ENCODE data around the gene COX6B2.

Gene COX6B2

GRCh38 chr19:55362174-55362989 lies 7.9 kb upstream of the COX6B2 start:
- no peak for DNase-seq (ENCODE audit: low read depth in 2 of 2)

DNA sequence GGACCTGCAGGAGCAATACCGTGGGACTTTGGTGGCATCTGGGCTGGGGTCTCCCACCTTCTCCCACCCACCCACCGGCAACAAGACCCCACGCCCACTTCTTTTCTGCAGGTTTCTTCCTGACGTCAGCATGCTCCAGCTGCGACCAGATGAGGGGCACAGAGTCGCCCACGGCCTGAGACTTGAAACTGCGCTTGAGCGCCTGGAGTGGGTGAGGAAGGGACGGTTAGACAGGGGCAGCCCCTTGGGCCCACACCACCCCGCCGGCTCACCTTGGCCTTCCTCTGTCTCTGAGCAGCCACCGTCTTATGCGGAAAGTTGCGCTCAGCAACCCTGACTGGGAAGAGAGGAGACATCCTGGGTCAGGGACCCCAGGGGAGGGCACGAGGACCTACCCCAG lies 6.4 kb upstream of the COX6B2 start:
- DNase-seq (ENCODE audit: low read depth in 2 of 2): no peak

- no peak for DNase-seq (ENCODE audit: low read depth in 2 of 2)
Observed at GRCh38 chr19:55358943-55359908, 4.7 kb upstream of the COX6B2 start.

DNA sequence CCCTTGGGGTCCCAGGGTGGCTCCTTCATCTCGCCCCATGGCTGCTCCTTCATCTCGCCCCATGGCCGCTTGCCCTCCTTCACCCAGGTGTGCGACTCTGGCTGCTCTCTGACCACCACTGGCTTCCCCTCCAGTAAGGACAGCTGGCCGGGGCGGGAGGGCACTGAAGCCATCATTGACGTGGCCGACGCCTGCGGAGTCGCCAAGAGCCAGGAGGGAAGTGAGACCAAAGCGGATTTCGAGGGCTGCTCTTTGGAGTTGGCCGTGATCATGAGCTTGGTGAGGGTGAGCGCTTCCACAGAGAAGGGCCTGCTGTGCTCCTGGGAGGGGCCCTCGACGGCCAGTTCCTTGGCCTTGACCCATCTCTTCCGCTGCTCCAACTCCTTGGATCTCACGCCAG lies 4.0 kb upstream of the COX6B2 start:
- no peak for DNase-seq (ENCODE audit: low read depth in 2 of 2)

DNA sequence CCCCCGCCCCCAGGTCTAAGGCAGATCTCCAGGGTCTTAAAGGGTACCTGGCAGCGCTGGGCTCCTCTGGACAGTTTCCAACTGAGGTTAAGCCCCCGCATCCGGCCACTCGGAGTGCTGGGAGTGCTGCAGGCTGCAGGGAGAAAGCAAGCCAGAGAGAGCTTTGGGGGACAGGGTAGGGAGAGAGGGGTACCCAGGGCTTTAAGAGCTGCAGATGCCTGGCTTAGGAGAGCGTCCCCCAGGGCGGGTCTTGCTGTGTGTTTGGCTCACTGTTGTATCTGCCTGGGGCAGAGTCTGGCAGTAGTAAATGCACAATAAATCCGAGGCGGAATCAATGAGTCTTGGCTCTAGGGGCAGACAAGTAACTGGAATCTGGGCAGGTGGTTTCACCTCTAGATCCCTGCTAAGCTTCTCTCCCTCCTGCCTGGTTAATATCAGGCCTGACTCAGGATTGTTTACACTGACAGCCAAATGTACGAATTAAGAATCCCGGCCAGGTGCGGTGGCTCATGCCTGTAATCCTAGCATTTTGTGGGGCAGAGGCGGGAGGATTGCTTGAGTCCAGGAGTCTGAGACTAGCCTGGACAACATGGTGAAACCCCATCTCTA lies 798 bp upstream of the COX6B2 start:
- DNase-seq (ENCODE audit: low read depth in 2 of 2): no peak

- DNase-seq (ENCODE audit: low read depth in 2 of 2): no peak
Observed at GRCh38 chr19:55353803-55354697, 469 bp downstream of the COX6B2 start.

DNA sequence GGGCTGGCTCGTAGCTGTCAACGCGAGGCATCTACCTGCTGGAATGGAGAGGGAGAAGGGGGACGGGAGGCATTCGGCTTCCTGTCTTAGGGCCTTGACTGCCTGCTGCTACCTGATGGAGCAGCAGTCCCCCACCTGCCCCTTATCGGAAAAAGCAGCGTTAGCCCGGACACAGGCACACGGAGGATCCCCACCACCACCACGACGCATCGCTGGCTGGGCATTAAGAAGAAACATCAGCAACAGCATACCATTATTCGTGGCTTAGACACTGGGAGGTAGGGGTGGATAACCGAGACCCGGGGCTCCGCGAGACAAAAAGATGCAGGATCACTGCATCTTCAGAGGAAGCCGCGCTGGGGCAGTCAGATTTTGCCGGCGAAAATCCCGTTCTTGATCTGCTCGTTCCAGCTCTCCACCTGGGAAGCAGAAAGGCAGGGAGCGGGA lies 1.1 kb downstream of the COX6B2 start:
- no peak for DNase-seq (ENCODE audit: low read depth in 2 of 2)

GRCh38 chr19:55352549-55353145 lies 1.9 kb downstream of the COX6B2 start:
- no peak for DNase-seq (ENCODE audit: low read depth in 2 of 2)

DNA sequence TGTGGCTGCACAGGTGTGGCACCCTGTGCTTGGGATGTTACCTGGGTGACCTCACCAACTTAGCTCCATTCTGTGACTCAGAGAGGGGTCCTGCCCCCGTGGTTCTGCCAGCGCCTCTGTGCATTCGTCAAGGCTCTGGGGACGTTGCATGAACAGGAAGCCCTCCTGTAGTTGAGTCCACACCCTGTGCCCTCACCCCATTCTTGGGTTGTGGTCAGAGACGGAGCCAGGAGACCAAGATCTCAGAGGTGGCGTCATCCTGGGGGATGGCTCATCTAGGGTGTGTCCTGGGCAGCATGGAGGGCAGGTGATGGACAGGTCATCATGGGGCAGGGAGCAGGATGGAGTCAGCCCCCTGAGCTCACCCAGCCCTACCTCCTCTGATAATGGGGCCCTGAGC lies 2.5 kb downstream of the COX6B2 start:
- no peak for DNase-seq (ENCODE audit: low read depth in 2 of 2)

- DNase-seq (ENCODE audit: low read depth in 2 of 2): no peak
Observed at GRCh38 chr19:55350620-55351315, 3.8 kb downstream of the COX6B2 start.

GRCh38 chr19:55348317-55349034 lies 6.0 kb downstream of the COX6B2 start:
- DNase-seq (ENCODE audit: low read depth in 2 of 2): no peak

DNA sequence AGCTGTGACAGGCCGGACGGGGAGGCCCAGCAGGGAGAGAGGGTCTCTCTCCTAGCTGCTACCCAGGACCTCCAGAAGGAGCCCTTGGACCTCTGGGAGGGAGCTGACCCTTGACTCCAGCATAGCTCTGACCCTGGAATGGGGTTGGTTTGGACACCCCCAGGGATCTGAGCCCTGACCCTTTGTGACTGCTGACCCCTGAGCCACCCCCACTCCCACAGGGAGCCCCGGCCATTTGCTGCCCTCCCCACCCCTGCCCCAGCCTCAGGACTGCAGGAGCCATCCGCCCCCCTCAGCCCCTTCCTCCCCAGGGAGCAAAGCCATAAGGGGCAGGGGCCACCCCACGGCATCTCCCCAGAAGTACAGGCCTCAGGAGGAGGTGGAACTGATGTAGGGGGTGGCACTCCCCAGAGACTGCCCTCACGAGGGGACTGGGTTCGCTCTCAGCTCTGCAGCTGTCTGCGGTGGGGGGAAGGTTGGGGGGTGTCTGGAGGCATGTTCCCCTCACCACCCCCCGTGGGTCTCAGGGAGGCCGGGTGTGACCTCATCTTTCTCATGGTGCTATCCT lies 7.0 kb downstream of the COX6B2 start:
- no peak for DNase-seq (ENCODE audit: low read depth in 2 of 2)

DNA sequence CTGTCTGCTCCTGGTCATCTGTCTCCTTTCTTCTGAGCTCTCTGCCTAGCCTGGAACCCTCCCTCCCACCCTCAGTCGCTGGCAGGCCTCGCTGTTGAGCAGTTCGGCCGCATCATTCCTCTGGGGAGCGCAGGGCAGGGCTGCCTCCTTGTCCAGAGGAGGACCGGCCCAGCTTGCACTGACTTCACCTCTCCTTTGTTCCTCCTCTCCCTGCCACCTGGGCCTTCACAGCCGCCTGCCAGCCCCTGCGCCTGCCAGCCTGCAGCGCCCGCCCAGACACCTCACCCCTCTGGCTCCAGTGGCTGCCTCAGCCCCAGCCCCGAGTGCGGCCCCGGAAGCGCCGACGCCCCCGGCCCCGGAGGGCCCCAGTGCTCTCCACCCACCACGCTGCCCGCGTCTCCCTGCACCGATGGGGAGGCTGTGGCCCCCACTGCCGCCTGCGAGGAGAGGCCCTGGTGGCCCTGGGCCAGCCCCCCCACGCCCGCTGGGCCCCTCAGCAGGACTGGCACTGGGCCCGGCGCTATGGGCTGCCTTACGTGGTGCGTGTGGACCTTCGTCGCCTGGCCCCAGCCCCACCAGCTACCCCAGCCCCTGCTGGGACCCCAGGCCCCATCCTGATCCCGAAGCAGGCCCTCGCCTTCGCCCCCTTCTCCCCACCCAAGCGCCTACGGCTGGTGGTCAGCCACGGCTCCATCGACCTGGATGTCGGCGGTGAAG lies 7.6 kb downstream of the COX6B2 start:
- no peak for DNase-seq (ENCODE audit: low read depth in 2 of 2)

- no peak for DNase-seq (ENCODE audit: low read depth in 2 of 2)
Observed at GRCh38 chr19:55345818-55346724, 8.4 kb downstream of the COX6B2 start.

- no peak for DNase-seq (ENCODE audit: low read depth in 2 of 2)
Observed at GRCh38 chr19:55345101-55345817, 9.3 kb downstream of the COX6B2 start.

DNA sequence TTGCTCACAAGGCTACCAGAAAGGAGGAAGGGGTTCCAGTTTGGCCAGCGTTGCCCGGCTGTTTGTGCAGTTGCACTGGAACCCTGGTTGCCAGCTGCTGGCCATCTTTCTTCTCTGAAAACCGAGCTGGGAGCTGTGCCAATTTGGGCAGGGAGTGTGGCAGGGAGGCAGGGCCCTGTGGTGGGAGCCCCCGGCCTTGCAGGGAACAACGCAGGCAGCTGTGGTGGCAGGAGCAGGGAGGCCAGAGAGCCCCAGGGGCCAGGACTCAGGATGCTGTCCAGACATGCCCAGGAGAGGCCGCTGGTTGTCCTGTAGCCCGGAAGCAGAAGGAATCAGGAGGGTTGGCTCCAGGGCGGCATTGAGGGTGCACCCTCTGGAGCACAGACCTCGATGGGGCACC lies 10.1 kb downstream of the COX6B2 start:
- no peak for DNase-seq (ENCODE audit: low read depth in 2 of 2)
